ENCODE data around the gene QTRT2.

DNA sequence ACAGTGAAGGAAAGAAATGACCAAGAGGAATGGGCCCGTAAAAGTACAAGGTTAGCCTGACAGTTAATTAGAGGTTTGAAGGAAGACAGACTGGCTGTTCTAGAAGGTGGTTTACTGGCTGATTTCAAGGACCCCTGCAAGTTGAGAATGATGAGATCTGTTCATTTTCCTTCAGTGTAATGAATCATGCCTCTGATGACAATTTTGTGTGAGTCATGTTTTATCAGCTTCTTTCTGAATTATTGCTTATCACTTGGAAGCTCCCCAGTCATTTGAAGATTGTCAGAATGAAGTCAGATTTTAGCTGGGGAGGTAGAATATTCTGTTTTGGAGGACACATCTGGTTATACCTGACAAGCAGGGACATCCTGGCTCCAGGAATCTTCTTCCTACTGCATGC lies 71.7 kb downstream of the QTRT2 start:
- TF ChIP-seq TARDBP (IDR thresholded peaks at IDR 0.05) (no peak), FOXA1 (IDR thresholded peaks at IDR 0.05) (no peak), SUZ12 (IDR thresholded peaks at IDR 0.05) (no peak)
- TF ChIP-seq, protein P1, sequence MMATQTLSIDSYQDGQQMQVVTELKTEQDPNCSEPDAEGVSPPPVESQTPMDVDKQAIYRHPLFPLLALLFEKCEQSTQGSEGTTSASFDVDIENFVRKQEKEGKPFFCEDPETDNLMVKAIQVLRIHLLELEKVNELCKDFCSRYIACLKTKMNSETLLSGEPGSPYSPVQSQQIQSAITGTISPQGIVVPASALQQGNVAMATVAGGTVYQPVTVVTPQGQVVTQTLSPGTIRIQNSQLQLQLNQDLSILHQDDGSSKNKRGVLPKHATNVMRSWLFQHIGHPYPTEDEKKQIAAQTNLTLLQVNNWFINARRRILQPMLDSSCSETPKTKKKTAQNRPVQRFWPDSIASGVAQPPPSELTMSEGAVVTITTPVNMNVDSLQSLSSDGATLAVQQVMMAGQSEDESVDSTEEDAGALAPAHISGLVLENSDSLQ (IDR thresholded peaks at IDR 0.05), result no peak

All from HEK293T (cell line).